HepG2 (cell line): Measurements from ENCODE around the gene APBB1. TPM values are rescaled to one million over a fixed set of nuclear protein-coding genes. Genes with fewer than 3 reads are reported as not detected.
A peak's percentile ranks its signal among the peaks of the same experiment; 100 is the strongest.

Experiments
- AKAP8 ChIP-seq: sonication (generic); formaldehyde crosslinking; IDR thresholded peaks from 2 replicates; pipeline ENCODE4 v1.5.1; 2020; ENCODE audit warnings: mild to moderate bottlenecking, missing genetic modification reagents
- GABPB1 ChIP-seq: IDR thresholded peaks from 2 replicates; pipeline ENCODE4 v1.6.1; 2016; ENCODE audit warnings: mild to moderate bottlenecking, missing genetic modification reagents, moderate library complexity, missing compliant biosample characterization
- MAFF ChIP-seq: IDR thresholded peaks from 2 replicates; pipeline ENCODE4 v1.6.1; 2011; ENCODE audit warnings: low read depth, low read length, improper control_type of control experiment
- REST ChIP-seq, 2 experiments: IDR thresholded peaks; 2 replicates each; pipeline ENCODE4 v1.6.1; 2011 to 2012; ENCODE audit warnings: low read length in 2 of 2, borderline replicate concordance in 1 of 2, low read depth in 1 of 2, mild to moderate bottlenecking in 1 of 2, moderate library complexity in 1 of 2
- ZNF274 ChIP-seq: sonication (generic); formaldehyde crosslinking; IDR thresholded peaks from 2 replicates; pipeline ENCODE4 v1.5.1; 2020; ENCODE audit warnings: mild to moderate bottlenecking, missing genetic modification reagents
- ZNF281 ChIP-seq: sonication (generic); formaldehyde crosslinking; IDR thresholded peaks from 2 replicates; pipeline ENCODE4 v1.4.0; 2020; ENCODE audit warnings: missing genetic modification reagents, borderline replicate concordance
- ZNF34 ChIP-seq: sonication (generic); formaldehyde crosslinking; IDR thresholded peaks from 2 replicates; pipeline ENCODE4 v1.4.0; 2020; ENCODE audit warnings: mild to moderate bottlenecking, missing genetic modification reagents, borderline replicate concordance
- ZNF432 ChIP-seq: sonication (generic); formaldehyde crosslinking; IDR thresholded peaks from 2 replicates; pipeline ENCODE4 v1.5.0; 2020; ENCODE audit warnings: missing genetic modification reagents, mild to moderate bottlenecking, borderline replicate concordance
- ZNF501 ChIP-seq: sonication (generic); formaldehyde crosslinking; IDR thresholded peaks from 2 replicates; pipeline ENCODE4 v1.5.1; 2020; ENCODE audit warnings: mild to moderate bottlenecking, moderate library complexity, missing genetic modification reagents
- ZNF549 ChIP-seq: sonication (generic); formaldehyde crosslinking; IDR thresholded peaks from 2 replicates; pipeline ENCODE4 v1.5.0; 2020; ENCODE audit warnings: missing genetic modification reagents
- ZNF792 ChIP-seq: IDR thresholded peaks from 2 replicates; pipeline ENCODE4 v1.6.1; 2016
- polyA plus RNA-seq, 8 experiments: library from polyadenylated mRNA; depleted of rRNA in 3 of 8; stranded (reverse) in 7 of 8; unstranded in 1 of 8; fragments of >200 nt; fragmentation: Illumina TruSeq in 4 of 8; extraction: Trizol in 4 of 8; gene quantifications; 2 replicates each; pipeline versions ENCODE4 v1.2.1 to v1.2.3, GENCODE V29; 2011 to 2016; ENCODE audit warnings: low read depth in 4 of 8, missing spikeins in 1 of 8, mixed read lengths in 1 of 8; ENCODE audit not compliant: insufficient read depth in 1 of 8
- total RNA-seq, 5 experiments: library from RNA; depleted of rRNA; stranded (reverse); fragments of >200 nt; fragmentation: Illumina TruSeq; extraction: Trizol; gene quantifications; 2 replicates each; pipeline ENCODE4 v1.2.3, GENCODE V29; 2016; ENCODE audit warnings: low read depth in 1 of 5
- TF ChIP-seq, protein P1 (sequence below): sonication (generic); formaldehyde crosslinking; IDR thresholded peaks from 2 replicates; pipeline ENCODE4 v1.4.0; 2020; ENCODE audit warnings: mild to moderate bottlenecking, missing genetic modification reagents
- TF ChIP-seq, protein P2 (sequence below): sonication (generic); formaldehyde crosslinking; IDR thresholded peaks from 2 replicates; pipeline ENCODE4 v1.4.0; 2020; ENCODE audit warnings: mild to moderate bottlenecking, missing genetic modification reagents
- TF ChIP-seq, protein P3 (sequence below): sonication (generic); formaldehyde crosslinking; IDR thresholded peaks from 2 replicates; pipeline ENCODE4 v1.8.0; 2022; ENCODE audit warnings: low read depth, missing genetic modification reagents

The APBB1 gene
- total and polyA plus RNA-seq, 2 of the 13 experiments (the other 11 are each of a cell fraction or from before 2014, with no cell fraction given): 1.7 to 3.5 TPM

DNA sequence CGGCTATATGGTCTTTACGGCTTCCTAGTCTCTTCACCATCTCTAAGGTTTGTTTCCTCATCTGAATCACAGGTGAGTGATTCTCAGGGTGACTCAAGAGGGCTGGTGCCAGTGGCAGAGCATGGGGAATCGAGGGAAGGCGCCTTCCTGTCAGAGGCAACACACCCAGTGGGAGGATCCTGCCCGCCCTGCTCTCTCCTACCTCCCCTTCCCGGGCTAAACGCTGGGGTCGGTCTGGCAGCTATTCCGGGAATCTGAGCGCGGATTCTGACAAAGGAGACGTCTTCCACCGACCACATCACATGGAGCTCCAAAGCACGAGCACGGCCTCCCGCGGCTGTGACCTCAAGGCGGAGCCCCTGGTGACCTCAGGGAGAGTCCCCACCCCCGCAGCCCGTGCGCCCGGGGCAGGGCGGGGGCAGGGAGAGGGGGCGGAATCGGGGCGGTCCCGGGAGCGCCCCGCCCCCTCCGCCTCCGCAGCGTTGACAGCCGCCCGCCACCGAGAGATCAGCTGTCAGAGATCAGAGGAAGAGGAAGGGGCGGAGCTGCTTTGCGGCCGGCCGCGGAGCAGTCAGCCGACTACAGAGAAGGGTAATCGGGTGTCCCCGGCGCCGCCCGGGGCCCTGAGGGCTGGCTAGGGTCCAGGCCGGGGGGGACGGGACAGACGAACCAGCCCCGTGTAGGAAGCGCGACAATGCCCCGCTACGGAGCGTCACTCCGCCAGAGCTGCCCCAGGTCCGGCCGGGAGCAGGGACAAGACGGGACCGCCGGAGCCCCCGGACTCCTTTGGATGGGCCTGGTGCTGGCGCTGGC lies 28.8 kb downstream of the APBB1 start, which contains the start of gene SMPD1 (continued):
- peak; percentile 75 for TF ChIP-seq ZNF281
- no peak for TF ChIP-seq AKAP8 (CRISPR knock-in tag)
- TF ChIP-seq ZNF501 (CRISPR knock-in tag): no peak
- TF ChIP-seq, protein P1, sequence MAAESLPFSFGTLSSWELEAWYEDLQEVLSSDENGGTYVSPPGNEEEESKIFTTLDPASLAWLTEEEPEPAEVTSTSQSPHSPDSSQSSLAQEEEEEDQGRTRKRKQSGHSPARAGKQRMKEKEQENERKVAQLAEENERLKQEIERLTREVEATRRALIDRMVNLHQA (CRISPR knock-in tag): no peak
- TF ChIP-seq ZNF792: no peak
- no peak for TF ChIP-seq ZNF432
- no peak for TF ChIP-seq MAFF
- TF ChIP-seq GABPB1 (CRISPR knock-in tag): peak; percentile 91
- TF ChIP-seq, protein P2, sequence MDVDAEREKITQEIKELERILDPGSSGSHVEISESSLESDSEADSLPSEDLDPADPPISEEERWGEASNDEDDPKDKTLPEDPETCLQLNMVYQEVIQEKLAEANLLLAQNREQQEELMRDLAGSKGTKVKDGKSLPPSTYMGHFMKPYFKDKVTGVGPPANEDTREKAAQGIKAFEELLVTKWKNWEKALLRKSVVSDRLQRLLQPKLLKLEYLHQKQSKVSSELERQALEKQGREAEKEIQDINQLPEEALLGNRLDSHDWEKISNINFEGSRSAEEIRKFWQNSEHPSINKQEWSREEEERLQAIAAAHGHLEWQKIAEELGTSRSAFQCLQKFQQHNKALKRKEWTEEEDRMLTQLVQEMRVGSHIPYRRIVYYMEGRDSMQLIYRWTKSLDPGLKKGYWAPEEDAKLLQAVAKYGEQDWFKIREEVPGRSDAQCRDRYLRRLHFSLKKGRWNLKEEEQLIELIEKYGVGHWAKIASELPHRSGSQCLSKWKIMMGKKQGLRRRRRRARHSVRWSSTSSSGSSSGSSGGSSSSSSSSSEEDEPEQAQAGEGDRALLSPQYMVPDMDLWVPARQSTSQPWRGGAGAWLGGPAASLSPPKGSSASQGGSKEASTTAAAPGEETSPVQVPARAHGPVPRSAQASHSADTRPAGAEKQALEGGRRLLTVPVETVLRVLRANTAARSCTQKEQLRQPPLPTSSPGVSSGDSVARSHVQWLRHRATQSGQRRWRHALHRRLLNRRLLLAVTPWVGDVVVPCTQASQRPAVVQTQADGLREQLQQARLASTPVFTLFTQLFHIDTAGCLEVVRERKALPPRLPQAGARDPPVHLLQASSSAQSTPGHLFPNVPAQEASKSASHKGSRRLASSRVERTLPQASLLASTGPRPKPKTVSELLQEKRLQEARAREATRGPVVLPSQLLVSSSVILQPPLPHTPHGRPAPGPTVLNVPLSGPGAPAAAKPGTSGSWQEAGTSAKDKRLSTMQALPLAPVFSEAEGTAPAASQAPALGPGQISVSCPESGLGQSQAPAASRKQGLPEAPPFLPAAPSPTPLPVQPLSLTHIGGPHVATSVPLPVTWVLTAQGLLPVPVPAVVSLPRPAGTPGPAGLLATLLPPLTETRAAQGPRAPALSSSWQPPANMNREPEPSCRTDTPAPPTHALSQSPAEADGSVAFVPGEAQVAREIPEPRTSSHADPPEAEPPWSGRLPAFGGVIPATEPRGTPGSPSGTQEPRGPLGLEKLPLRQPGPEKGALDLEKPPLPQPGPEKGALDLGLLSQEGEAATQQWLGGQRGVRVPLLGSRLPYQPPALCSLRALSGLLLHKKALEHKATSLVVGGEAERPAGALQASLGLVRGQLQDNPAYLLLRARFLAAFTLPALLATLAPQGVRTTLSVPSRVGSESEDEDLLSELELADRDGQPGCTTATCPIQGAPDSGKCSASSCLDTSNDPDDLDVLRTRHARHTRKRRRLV (CRISPR knock-in tag): no peak
- TF ChIP-seq ZNF34 (CRISPR knock-in tag): 0 out of 2 replicates have a peak, but pooled peaks have one; percentile 46
- no peak for TF ChIP-seq ZNF549
- TF ChIP-seq, protein P3, sequence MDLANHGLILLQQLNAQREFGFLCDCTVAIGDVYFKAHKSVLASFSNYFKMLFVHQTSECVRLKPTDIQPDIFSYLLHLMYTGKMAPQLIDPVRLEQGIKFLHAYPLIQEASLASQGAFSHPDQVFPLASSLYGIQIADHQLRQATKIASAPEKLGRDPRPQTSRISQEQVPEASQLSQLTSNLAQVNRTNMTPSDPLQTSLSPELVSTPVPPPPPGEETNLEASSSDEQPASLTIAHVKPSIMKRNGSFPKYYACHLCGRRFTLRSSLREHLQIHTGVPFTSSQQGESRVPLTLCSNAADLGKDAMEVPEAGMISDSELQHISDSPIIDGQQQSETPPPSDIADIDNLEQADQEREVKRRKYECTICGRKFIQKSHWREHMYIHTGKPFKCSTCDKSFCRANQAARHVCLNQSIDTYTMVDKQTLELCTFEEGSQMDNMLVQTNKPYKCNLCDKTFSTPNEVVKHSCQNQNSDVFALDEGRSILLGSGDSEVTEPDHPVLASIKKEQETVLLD (CRISPR knock-in tag): peak; percentile 47
- no peak for TF ChIP-seq ZNF274 (CRISPR knock-in tag)
- TF ChIP-seq REST (IDR thresholded peaks at IDR 0.05; ENCODE audit: borderline replicate concordance in 1 of 2, low read depth in 1 of 2, low read length in 2 of 2): no peak
